Motor neuron (in vitro differentiated cells): ENCODE results near the gene NT5E. TPM values are rescaled to one million over a fixed set of nuclear protein-coding genes. Genes with fewer than 3 reads are reported as not detected.
A peak's percentile ranks its signal among the peaks of the same experiment; 100 is the strongest.
"Not testable (repeated sequence)": the region's sequence is repeated elsewhere in the genome, so short reads cannot be mapped to it uniquely, and the experiment has no call there.

Source experiments
- ATAC-seq, 8 experiments: fragments of 200-7000 bp; cut with Tn5 transposase; replicated peaks in 6 of 8; 2 replicates each; pipeline ENCODE4 v1.8.0; 2021; ENCODE audit warnings: mild to moderate bottlenecking in 8 of 8, moderate library complexity in 8 of 8
- H3K27ac ChIP-seq, 2 donors: fragments of 250-450 bp; sonication (Bioruptor Pico); 2 replicates each; pipeline ENCODE4 v1.9.0; 2021; ENCODE audit warnings: antibody characterized with exemption in 2 of 2, mild to moderate bottlenecking in 2 of 2, moderate library complexity in 1 of 2
- H3K4me1 ChIP-seq, 2 donors: fragments of 250-450 bp; sonication (Bioruptor Pico); replicated peaks in 1 of 2; 2 replicates each; pipeline ENCODE4 v1.6.1; 2021; ENCODE audit warnings: antibody characterized with exemption in 2 of 2, mild to moderate bottlenecking in 2 of 2, moderate library complexity in 1 of 2
- H3K4me3 ChIP-seq, 5 donors: fragments of 250-450 bp; sonication (Bioruptor Pico); 2 replicates each; pipeline ENCODE4 v1.9.0; 2021; ENCODE audit warnings: antibody characterized with exemption in 5 of 5, mild to moderate bottlenecking in 5 of 5, moderate library complexity in 4 of 5
- WGBS, 10 experiments: fragments of 450-650 bp; shearing (Covaris generic); methylation state at CpG; one replicate each; pipeline ENCODE4 v1.0.0; 2022; 5-methylcytosine and 5-hydroxymethylcytosine counted together
- in situ Hi-C, 9 experiments: fragments of 400-800 bp; cut with MboI; loops; one replicate each; pipeline ENCODE4 v1.15.0; 2021; ENCODE audit warnings: low sequenced_read_pairs in 9 of 9, low pct_unique_long_range_greater_than_20kb in 2 of 9; ENCODE audit not compliant: unreplicated experiment in 9 of 9
- total RNA-seq, 8 experiments: library from RNA; unstranded; fragments of 300-600 nt; gene quantifications; 2 replicates each; pipeline versions ENCODE4 v1.2.3 to v1.2.4, GENCODE V29; 2022

The NT5E gene
- 10 to 100 TPM in 2 of 8 experiments, 1 to 10 TPM in 2, under 1 TPM in 4; 0.42 to 64.2 (median 1.0) TPM for total RNA-seq

- 0 to 8% (median 0%) methylated on average over 1 to 16 of the region's 92 CpGs; no CpG with 5 or more reads in 2 of the 10 experiments for WGBS, 10 experiments
- Histone ChIP-seq H3K4me3 (peak within 1 kb of the TSS; percentile 36 to 73 (median 41)), H3K4me1 (no peaks in the 10 kb centered on the region), H3K27ac (no peak within 1 kb of the TSS)
- ATAC-seq: peak; percentile 71 to 91 (median 87)
- in situ Hi-C loops: no loop called here
These were observed at the start of gene NT5E for GRCh38 chr6:85449818-85450759. Gene NT5E (plus strand): TSS chr6:85450083. CDS start chr6:85450140, 57 bp downstream.

- in situ Hi-C loops: no loop called here
- no peak for ATAC-seq
- H3K4me3 ChIP-seq: no peak overlapping the region
- H3K4me1 ChIP-seq: no peaks in the 10 kb centered on the region
- 70 to 100% (median 79%) methylated on average over 1 to 4 of the region's 4 CpGs for WGBS, 10 experiments
- no peak overlapping the region for H3K27ac ChIP-seq
These were observed 49.6 kb upstream of the NT5E start for GRCh38 chr6:85400331-85400730.

- Histone ChIP-seq H3K4me1 (no peaks in the 10 kb centered on the region), H3K27ac (no peak overlapping the region), H3K4me3 (no peak overlapping the region)
- ATAC-seq: no peak
- WGBS, 10 experiments: 57 to 100% (median 80%) methylated on average over 1 to 6 of the region's 6 CpGs
- in situ Hi-C loops: no loop called here
These were observed 48.5 kb upstream of the NT5E start for GRCh38 chr6:85401186-85402021.

- in situ Hi-C loops: no loop called here
- Histone ChIP-seq H3K27ac (no peak overlapping the region), H3K4me3 (no peak overlapping the region), H3K4me1 (no peaks in the 10 kb centered on the region)
- no peak for ATAC-seq
These were observed 47.8 kb upstream of the NT5E start for GRCh38 chr6:85402071-85402470.

- H3K4me1 ChIP-seq: no peaks in the 10 kb centered on the region
- ATAC-seq: peak in 2 of 8 experiments; percentile 40 to 47
- 12 to 100% (median 79%) methylated on average over 2 to 7 of the region's 7 CpGs; no CpG with 5 or more reads in 1 of the 10 experiments for WGBS, 10 experiments
- H3K27ac ChIP-seq: no peak overlapping the region
- in situ Hi-C loops: no loop called here
- no peak overlapping the region for H3K4me3 ChIP-seq
These were observed 47.0 kb upstream of the NT5E start for GRCh38 chr6:85402922-85403321.

GRCh38 chr6:85403331-85404015 is 46.4 kb upstream of the NT5E start:
- H3K27ac ChIP-seq: no peak overlapping the region
- peak in 3 of 8 experiments; percentile 69 to 87 (median 77) for ATAC-seq
- in situ Hi-C loops: no loop called here
- no peaks in the 10 kb centered on the region for H3K4me1 ChIP-seq
- WGBS, 10 experiments: 0 to 78% (median 29%) methylated on average over 1 to 2 of the region's 2 CpGs; no CpG with 5 or more reads in 5 of the 10 experiments
- H3K4me3 ChIP-seq: no peak overlapping the region

- 19 to 100% (median 67%) methylated on average over 1 to 4 of the region's 4 CpGs; no CpG with 5 or more reads in 4 of the 10 experiments for WGBS, 10 experiments
These were observed 45.8 kb upstream of the NT5E start for GRCh38 chr6:85404016-85404563.

GRCh38 chr6:85404564-85405174 is 45.2 kb upstream of the NT5E start:
- Histone ChIP-seq H3K4me1 (no peaks in the 10 kb centered on the region), H3K4me3 (no peak overlapping the region), H3K27ac (no peak overlapping the region)
- peak in 3 of 8 experiments; percentile 59 to 62 (median 59) for ATAC-seq
- WGBS, 10 experiments: 0 to 100% (median 67%) methylated on average over 1 to 10 of the region's 12 CpGs; no CpG with 5 or more reads in 1 of the 10 experiments
- in situ Hi-C loops: no loop called here

More at GRCh38 chr6:85404016-85404563, 45.8 kb upstream of the NT5E start:
- H3K4me1 ChIP-seq, H3K27ac ChIP-seq, H3K4me3 ChIP-seq, in situ Hi-C loops: not testable (repeated sequence)
- ATAC-seq: peak in 2 of 8 experiments; percentile 8 to 21

- 0 to 67% (median 26%) methylated on average over 1 to 2 of the region's 3 CpGs for WGBS, 10 experiments
- Histone ChIP-seq H3K4me1 (no peaks in the 10 kb centered on the region), H3K4me3 (no peak overlapping the region), H3K27ac (no peak overlapping the region)
- ATAC-seq: no peak
- in situ Hi-C loops: no loop called here
These were observed 44.6 kb upstream of the NT5E start for GRCh38 chr6:85405175-85405852.

- in situ Hi-C loops: no loop called here
- H3K4me3 ChIP-seq: no peak overlapping the region
- no peak overlapping the region for H3K27ac ChIP-seq
- no peaks in the 10 kb centered on the region for H3K4me1 ChIP-seq
- 17 to 100% (median 81%) methylated on average over 1 to 2 of the region's 2 CpGs; no CpG with 5 or more reads in 4 of the 10 experiments for WGBS, 10 experiments
- no peak for ATAC-seq
These were observed 44.1 kb upstream of the NT5E start for GRCh38 chr6:85405853-85406198.

GRCh38 chr6:85406641-85407075 is 43.2 kb upstream of the NT5E start:
- in situ Hi-C loops: no loop called here
- no peak for ATAC-seq
- H3K4me1 ChIP-seq: no peaks in the 10 kb centered on the region
- H3K4me3 ChIP-seq: no peak overlapping the region
- WGBS, 10 experiments: 17 to 82% (median 68%) methylated on average over 1 to 5 of the region's 5 CpGs; no CpG with 5 or more reads in 1 of the 10 experiments
- no peak overlapping the region for H3K27ac ChIP-seq

GRCh38 chr6:85408039-85408438 is 41.8 kb upstream of the NT5E start:
- in situ Hi-C loops: no loop called here
- WGBS, 10 experiments: 61 to 100% (median 94%) methylated on average over 1 to 2 of the region's 2 CpGs; no CpG with 5 or more reads in 3 of the 10 experiments
- Histone ChIP-seq H3K27ac (no peak overlapping the region), H3K4me1 (no peaks in the 10 kb centered on the region), H3K4me3 (no peak overlapping the region)
- no peak for ATAC-seq
